Activated CD8-positive, alpha-beta memory T cell treated with anti-CD3 and anti-CD28 coated beads for 1 hour (primary cell): Measurements from ENCODE around the gene RGS17.
"Not testable (repeated sequence)": the region's sequence is repeated elsewhere in the genome, so short reads cannot be mapped to it uniquely, and the experiment has no call there.

ENCODE experiments used
- DNase-seq, 2 donors: peaks; one replicate each; pipeline ENCODE4 v3.0.0-alpha.2; 2020; ENCODE audit warnings: low read depth in 1 of 2; ENCODE audit errors: extremely low read depth in 1 of 2

The RGS17 gene

DNA sequence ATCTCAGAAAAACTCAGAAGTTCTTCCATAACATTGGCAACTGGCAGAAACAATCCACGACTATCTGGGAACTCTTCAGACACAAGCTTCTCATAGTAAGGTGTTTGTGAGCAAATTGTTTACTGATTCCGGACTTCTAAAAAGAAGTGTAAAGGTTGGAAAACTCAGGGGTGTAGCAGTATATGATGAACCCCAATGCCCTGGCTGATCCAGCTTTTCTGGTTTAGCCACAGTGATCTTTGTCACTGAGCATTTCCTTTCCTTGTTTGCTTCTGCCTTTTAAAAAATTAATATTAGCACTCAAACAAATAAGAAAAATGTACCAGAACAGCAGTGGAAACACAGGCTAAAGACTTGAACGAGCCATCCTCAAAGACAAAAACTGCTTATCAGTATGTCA, 4.9 kb downstream of the RGS17 start:
- DNase-seq: no peak

GRCh38 chr6:153125032-153125431, 6.0 kb downstream of the RGS17 start:
- no peak for DNase-seq

DNA sequence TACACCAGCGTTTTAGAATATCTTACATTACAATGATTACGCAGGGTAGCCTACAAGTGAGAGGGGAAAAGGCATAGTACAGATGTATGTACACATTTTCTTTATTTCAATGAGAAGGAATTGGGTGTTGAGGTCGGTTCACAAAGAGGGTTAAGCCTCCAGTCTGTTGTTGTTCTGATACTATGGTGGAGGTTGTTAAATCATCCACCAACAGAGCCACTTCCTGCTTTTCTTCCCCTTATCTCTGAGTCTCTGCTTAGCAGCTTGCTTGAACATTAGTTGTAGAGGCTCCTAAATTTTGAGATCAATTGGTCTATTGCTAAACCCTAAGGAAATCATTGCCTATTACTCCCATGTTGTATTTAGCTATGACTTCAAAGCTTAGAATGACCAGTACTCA, 7.3 kb downstream of the RGS17 start:
- DNase-seq: no peak

DNA sequence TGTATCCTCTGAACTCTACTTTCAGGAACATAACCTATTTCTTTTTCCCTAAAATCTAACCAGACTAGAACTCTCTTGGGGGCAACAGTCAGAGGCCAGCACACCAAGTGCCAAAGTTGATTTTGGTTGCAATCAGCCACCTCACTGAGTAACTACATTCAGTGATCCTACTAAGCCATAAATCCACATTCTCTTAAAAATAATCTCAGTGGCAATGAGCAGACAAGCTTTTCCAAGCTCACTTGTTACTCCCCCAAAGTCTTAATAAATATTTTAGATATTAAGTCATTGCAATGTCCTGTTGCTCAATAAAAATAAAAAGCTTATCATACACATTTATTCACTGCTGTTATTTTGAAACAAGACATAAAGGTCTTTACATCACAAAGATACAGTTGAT, 9.8 kb downstream of the RGS17 start:
- DNase-seq: no peak

- DNase-seq: no peak
Observed at GRCh38 chr6:153117986-153118879, 12.8 kb downstream of the RGS17 start.

- not testable (repeated sequence) for DNase-seq
Observed at GRCh38 chr6:153111082-153111481, 20.0 kb downstream of the RGS17 start.

DNA sequence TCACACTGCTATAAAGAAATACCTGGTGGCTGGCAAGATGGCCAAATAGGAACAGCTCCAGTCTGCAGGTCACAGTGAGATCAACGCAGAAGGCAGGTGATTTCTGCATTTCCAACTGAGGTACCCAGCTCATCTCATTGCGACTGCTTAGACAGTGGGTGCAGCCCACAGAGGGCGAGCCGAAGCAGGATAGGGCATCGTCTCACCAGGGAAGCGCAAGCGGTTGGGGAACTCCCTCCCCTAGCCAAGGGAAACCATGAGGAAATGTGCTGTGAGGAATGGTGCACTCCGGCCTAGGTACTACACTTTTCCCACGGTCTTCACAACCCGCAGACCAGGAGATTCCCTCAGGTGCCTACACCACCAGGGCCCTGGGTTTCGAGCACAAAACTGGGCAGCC, 20.5 kb downstream of the RGS17 start:
- DNase-seq: not testable (repeated sequence)

DNA sequence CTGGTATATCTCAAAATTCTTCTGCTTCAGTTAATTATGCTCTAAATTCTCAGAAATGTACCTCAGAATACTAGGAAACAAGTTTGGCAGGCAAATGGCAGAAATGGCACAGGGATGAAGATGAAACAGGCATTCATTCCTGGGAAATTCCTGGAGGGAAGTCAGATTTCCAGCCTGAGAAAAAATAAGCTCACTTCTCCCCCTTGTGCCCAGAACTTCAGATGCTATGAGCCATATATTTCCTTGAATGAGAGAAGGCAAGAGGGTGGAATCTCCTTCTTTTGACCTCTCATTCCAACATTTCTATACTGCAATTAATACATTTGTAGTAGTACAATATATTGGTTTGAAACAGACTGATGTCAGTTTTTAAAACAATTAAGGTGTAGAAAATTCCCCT, 22.8 kb downstream of the RGS17 start:
- no peak for DNase-seq

DNA sequence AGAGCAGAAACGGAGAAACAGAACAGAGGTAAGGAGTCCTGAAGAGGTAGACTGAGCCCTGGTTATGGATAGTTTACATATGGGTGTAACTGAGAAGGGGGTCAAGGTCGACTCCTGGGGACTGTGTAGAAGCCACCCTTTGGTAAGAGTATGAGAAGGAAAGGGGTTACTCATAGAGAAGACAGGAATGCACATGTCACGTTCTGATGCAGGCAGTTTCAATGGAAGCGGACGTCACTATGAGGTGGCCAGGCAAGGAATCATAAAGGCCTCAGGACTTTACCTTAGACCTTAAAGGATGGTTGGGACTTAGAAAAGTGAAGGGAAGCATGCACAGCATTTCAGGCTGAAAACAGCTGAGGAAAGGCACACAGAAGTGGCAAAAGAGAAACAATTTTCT, 25.1 kb downstream of the RGS17 start:
- DNase-seq: no peak

DNA sequence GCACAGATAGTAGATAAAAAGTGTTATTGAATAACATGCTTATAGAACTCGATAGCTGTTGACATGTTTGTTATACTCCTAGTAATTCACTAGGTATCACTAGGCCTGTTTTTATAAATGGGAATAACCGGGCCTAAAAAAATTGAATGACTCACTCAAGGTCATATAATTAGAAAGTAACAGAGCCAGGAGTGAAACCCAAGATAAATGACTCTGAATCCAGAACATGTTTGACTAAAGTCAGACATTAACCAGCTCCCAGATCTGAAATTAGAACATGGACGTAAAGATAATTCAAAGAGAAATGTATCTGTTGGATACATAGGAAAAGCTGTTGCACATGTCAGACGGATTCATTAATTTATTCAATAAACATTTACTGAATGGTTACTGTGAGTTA, 26.9 kb downstream of the RGS17 start:
- no peak for DNase-seq

GRCh38 chr6:153103319-153103655, 27.8 kb downstream of the RGS17 start:
- DNase-seq: no peak

DNA sequence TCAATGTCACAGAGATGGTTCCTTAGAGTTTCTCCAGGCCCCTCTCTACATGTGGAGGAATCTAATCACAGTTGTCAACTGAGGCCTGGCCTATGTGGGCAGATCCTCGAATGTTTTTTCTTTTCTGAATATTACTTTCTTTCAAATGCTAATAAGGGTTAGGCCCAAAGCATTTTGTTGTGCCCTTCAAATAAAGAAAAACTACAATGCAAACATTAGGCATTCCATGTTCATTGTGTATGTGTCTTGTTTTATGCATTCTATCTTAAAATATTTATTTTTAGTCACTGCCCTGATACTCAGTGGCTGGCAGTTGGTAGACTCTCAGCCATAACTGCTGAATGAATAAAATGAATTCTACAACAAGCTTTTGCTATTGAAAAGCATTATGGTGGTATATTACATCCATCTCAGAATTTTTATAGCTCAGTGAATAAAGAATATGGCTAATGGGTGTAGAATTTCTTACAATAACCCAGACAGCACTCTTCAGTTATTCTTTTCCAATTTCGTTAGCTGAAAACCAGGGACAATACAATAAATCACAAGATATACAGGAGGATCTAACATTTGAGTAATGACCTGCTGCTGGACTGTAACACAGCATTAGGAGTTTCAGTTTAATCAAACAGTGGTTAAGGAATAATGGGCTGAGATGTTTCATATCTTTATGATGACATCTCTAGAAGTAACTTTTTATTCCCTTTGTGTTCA, 28.3 kb downstream of the RGS17 start:
- DNase-seq: no peak

DNA sequence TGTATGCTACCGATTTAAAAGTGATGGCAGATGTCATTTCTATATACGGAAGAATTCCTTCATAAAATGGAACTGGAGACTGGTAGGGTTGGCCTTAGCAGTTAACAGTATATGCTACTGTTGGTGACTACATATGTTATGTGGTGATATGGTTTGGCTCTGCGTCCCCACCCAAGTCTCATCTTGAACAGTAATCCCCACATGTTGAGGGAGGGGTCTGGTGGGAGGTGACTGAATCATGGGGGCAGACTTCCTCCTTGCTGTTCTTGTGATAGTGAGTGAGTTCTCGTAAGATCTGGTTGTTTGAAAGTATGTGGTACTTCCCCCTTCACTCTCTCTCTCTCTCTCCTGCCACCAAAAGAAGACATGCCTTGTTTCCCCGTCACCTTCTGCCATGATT, 29.6 kb downstream of the RGS17 start:
- DNase-seq: no peak

DNA sequence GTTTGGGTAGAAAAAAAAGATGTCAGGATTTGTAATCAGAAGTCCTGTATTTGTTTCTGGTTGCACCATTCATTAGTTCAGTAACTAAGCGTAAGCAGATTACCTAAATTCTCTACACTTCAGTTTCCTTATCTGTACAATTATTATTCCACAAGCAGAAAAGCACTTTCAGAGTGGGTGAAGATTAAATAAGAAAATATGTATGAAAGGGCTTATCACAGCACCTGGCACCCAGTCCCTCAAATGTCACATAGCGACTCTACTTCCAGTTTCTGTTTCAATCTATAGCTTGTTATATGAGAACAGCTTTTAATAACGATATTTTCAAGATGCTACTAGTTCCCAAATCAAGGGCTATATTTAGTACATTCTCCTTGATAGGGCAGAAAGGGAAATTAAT, 31.4 kb downstream of the RGS17 start:
- no peak for DNase-seq

DNA sequence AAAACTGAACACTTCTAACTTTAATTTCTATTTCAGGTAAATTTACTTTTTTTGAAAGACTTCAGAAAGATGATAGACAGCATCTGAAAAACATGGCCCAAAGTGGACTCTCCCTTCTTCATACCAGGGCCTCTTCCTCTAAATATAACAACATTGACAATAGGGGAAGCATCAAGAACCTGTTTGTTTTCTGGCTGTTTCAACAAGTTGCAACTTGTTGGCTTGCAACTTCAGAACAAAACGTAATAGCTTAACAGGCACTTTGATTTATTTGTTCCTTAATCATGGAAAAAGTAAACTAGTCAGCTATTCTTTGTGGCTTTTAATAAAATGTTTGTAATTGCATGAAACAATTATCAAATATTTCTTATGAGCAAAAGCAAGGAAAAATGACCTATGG, 34.3 kb downstream of the RGS17 start:
- DNase-seq: no peak

GRCh38 chr6:153096031-153096430, 35.1 kb downstream of the RGS17 start:
- DNase-seq: no peak

GRCh38 chr6:153092082-153093013, 38.7 kb downstream of the RGS17 start:
- DNase-seq: no peak

- no peak for DNase-seq
Observed at GRCh38 chr6:153090241-153090930, 40.7 kb downstream of the RGS17 start.

DNA sequence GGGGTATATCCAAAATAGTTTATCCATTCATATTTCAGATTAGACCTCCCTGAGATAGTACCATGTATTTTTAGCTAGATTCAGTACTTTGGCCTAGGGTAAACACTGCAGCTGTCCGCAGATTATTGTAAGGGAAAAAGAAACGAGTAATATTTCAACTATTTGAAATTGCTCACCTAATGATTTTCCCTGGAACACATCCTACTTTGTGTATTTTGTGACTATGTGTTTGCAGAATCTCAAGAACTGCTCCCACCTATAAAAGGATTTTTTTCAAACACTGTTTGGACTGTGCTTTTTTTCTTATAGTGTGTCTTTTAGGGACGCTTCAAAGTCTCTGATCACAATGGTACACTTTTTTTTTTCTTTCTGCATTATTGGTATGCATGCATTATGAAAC, 42.3 kb downstream of the RGS17 start:
- DNase-seq: no peak

DNA sequence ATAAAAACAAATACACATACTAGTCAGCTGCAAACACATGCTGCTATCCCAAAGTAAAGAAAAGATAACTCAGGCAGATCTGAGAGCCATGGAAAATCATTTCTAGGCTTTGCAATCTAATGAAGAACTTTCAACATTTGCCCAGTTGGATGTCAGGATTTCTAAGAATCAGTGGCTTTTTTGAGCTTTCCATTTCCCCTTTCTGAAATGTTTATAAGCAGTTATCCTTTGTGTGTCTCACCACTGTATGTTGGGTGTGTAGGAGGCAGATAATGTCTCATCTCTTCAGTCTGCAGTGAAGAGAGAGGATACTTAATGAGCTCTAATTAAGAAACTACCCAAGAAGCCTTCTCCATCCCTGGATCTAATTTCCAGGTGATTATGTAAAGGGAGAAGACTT, 43.6 kb downstream of the RGS17 start:
- DNase-seq: no peak
